ENCODE data around the gene IPCEF1. TPM values are rescaled to one million over a fixed set of nuclear protein-coding genes. Genes with fewer than 3 reads are reported as not detected.

IPCEF1 gene
- total and polyA plus RNA-seq, 2 of the 4 experiments (the other 2 are of a cell fraction) = under 0.01 to 0.03 TPM

DNA sequence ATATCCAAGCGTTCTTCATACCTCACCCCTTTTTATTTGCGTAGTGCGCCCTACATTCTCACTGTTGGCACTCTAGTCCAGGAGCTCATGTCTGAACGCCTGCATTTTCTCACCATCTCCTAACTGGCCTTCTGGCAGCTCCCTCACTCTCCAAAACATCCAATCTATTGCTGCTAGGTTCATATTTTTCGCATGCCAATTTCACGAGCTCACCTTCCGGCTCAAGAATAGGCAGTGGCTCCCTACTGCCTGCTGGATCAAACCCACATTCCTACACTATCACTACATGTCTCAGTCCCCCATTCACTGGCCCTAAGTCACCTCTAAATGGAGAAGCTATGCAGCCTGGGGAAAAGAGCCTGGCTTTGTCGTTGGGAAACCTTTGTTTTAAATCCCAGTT, 115.0 kb downstream of the IPCEF1 start:
- intact Hi-C loops (cut with micrococcal nuclease) = no loop called here
- H3K4me3 ChIP-seq (ENCODE audit: insufficient read depth, low read depth, low read length) = no peak overlapping the region
- no peak overlapping the region for H3K4ac ChIP-seq (ENCODE audit: low read depth, low read length)
- H3K36me3 ChIP-seq (ENCODE audit: control insufficient read depth, insufficient read depth, low read length) = no peaks in the 10 kb centered on the region
- WGBS, 2 experiments (ENCODE audit: extremely low coverage in 2 of 2, insufficient read length in 1 of 2) = 92% methylated on average over 4 of the region's 8 CpGs; no CpG with 5 or more reads in 1 of the 2 experiments
- H3K9me3 ChIP-seq (ENCODE audit: control insufficient read depth, insufficient read depth, low read length) = no peaks in the 10 kb centered on the region
- peaks cover 5% of the 10 kb centered on the region; the same call in 1 of the 2 replicates for H3K4me1 ChIP-seq (ENCODE audit: control insufficient read depth, insufficient read depth, low read length)
- peaks cover 3% of the 10 kb centered on the region; the same call in 1 of the 2 replicates for H3K9me1 ChIP-seq (ENCODE audit: insufficient read depth, low read length)
- no peak overlapping the region for H4K5ac ChIP-seq (ENCODE audit: low read depth, low read length)
- H2AK9ac ChIP-seq (replicated peaks; ENCODE audit: low read depth, low read length, poor library complexity) = no peak overlapping the region
- no peak overlapping the region for H3K56ac ChIP-seq (ENCODE audit: extremely low read depth, insufficient read depth, low read length)
- no peak overlapping the region for H3K27ac ChIP-seq (ENCODE audit: insufficient read depth, low read length)
- ChIA-PET POLR2A (ENCODE audit: unreplicated experiment) (no interaction called here), CTCF (interaction anchor here (0.9 kb wide), 1 partner anchor 8 kb away, joined by 4 read pairs; no protein-coding TSS in a partner anchor)
- no TSS peak for BruUV-seq (replicated peaks)
- H4K20me1 ChIP-seq (ENCODE audit: insufficient read depth, low read length) = no peaks in the 10 kb centered on the region
- H2BK5ac ChIP-seq (ENCODE audit: low read depth, low read length, poor library complexity, severe bottlenecking) = no peak overlapping the region
- H2AFZ ChIP-seq (replicated peaks; ENCODE audit: low read length, poor library complexity) = no peak overlapping the region
- H4K91ac ChIP-seq (ENCODE audit: insufficient read depth, low read depth, low read length) = no peak overlapping the region
- DNase-seq (no peak), ATAC-seq (ENCODE audit: low read depth) (no peak)
- H2AK5ac ChIP-seq (ENCODE audit: low read depth, low read length) = no peak overlapping the region
- no peak overlapping the region for H2BK120ac ChIP-seq (ENCODE audit: low read depth, low read length)
- H3K14ac ChIP-seq (replicated peaks; ENCODE audit: low read depth, low read length) = no peak overlapping the region
- no peak overlapping the region for H2BK20ac ChIP-seq (ENCODE audit: low read depth, low read length)
- dilution Hi-C loops (cut with HindIII; ENCODE audit: low sequenced_read_pairs, unreplicated experiment) = no loop called here
- H3K79me1 ChIP-seq (ENCODE audit: low read depth in 1 of 2, low read length in 2 of 2) = no peaks in the 10 kb centered on the region
- no peak overlapping the region for H3K23ac ChIP-seq (ENCODE audit: low read depth, low read length)
- H3K4me2 ChIP-seq (ENCODE audit: low read depth, low read length) = no peak overlapping the region
- TF ChIP-seq BHLHE40 (IDR thresholded peaks at IDR 0.05; ENCODE audit: low read depth, low read length) (no peak), NFE2L2 (IDR thresholded peaks at IDR 0.05; ENCODE audit: low read depth, low read length) (no peak)
- H3K9ac ChIP-seq (ENCODE audit: low read depth, low read length) = no peak overlapping the region
- H3K18ac ChIP-seq (ENCODE audit: low read depth, low read length) = no peak overlapping the region
- H4K8ac ChIP-seq (ENCODE audit: low read depth in 2 of 2, low read length in 2 of 2) = no peak overlapping the region
- H3K27me3 ChIP-seq (ENCODE audit: control insufficient read depth, insufficient read depth, low read length) = no peaks in the 10 kb centered on the region; the same call in 1 of the 2 replicates
- in situ Hi-C loops (cut with MboI; ENCODE audit: low sequenced_read_pairs) = no loop called here
- H2BK15ac ChIP-seq (ENCODE audit: low read depth, low read length) = no peak overlapping the region
